ENCODE data around the gene SLCO1B3. TPM values are rescaled to one million over a fixed set of nuclear protein-coding genes. Genes with fewer than 3 reads are reported as not detected.

Gene SLCO1B3
- total RNA-seq, 1 donor from 2014 or later = not detected

DNA sequence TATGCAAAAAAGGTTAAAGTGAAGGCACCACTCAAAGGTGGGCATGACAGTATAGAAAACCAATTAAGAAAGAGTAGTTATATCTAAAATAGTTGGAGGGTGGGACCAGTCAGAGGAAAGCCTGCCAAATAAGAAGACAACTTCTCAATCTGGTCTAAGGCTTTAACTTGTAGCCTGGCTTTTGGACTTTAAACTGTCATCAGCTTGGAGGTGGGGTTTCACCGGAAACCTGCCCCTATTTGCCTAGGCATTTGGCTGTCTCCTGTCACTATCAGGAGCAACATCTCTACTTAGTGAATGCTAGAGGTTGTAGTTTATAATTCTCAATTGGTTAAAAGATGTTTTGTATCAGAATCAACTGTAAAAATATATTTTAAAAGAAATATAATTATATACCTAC, 107.3 kb downstream of the SLCO1B3 start:
- no peak for DNase-seq (ENCODE audit: low spot score)
- H3K4me3 Mint-ChIP-seq = no peak overlapping the region
- no peaks in the 10 kb centered on the region for H3K36me3 Mint-ChIP-seq (ENCODE audit: low read depth)
- no peaks in the 10 kb centered on the region for H3K27me3 Mint-ChIP-seq (ENCODE audit: insufficient read depth)
- H3K27ac Mint-ChIP-seq = no peak overlapping the region
- no peaks in the 10 kb centered on the region for H3K4me1 Mint-ChIP-seq (ENCODE audit: low read depth)
- intact Hi-C loops (cut with micrococcal nuclease) = no loop called here
- H3K9me3 Mint-ChIP-seq = no peaks in the 10 kb centered on the region

DNA sequence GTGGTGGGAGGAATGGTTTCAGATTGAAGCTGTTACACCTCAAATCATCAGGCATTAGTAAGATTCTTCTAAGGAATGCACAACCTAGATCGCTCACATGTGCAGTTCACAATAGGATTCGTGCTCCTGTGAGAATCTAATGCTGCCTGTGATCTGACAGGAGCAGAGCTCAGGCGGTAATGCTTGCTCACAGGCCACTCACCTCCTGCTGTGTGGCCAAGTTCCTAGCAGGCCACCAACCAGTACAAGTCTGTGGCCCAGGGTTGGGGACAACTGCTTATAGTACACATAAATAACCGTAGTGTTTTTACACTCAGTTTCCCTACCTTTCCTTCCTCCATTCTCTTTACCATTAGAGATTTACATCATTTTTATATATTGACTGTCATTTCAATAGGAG, 121.4 kb downstream of the SLCO1B3 start:
- Mint-ChIP-seq H3K9me3 (no peaks in the 10 kb centered on the region), H3K27ac (no peak overlapping the region), H3K4me3 (no peak overlapping the region), H3K36me3 (ENCODE audit: low read depth) (no peaks in the 10 kb centered on the region), H3K27me3 (ENCODE audit: insufficient read depth) (no peaks in the 10 kb centered on the region), H3K4me1 (ENCODE audit: low read depth) (no peaks in the 10 kb centered on the region)
- DNase-seq (ENCODE audit: low spot score) = no peak
- intact Hi-C loops (cut with micrococcal nuclease) = no loop called here

DNA sequence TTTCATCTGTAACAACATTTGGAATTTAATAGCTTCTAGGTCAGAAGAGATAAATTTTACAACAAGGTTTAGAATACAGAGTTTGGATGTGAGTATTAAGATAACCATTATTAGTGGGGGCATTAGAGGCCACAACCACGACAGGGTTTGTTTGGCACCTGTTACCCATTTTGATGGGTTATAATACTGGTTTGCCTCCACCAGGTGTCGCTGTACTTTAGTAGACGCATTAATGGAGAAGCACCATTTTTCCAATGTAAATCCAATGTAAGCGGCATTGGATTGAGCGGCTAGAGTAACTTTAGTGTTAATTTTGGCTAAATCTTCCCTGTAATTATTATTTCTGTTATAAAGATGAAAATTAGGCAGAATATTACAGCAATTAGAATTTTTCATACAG, 136.2 kb downstream of the SLCO1B3 start:
- H3K4me3 Mint-ChIP-seq = no peak overlapping the region
- H3K27me3 Mint-ChIP-seq (ENCODE audit: insufficient read depth) = no peaks in the 10 kb centered on the region
- no peaks in the 10 kb centered on the region for H3K9me3 Mint-ChIP-seq
- no peak for DNase-seq (ENCODE audit: low spot score)
- H3K36me3 Mint-ChIP-seq (ENCODE audit: low read depth) = no peaks in the 10 kb centered on the region
- H3K27ac Mint-ChIP-seq = no peak overlapping the region
- no peaks in the 10 kb centered on the region for H3K4me1 Mint-ChIP-seq (ENCODE audit: low read depth)
- intact Hi-C loops (cut with micrococcal nuclease) = no loop called here

DNA sequence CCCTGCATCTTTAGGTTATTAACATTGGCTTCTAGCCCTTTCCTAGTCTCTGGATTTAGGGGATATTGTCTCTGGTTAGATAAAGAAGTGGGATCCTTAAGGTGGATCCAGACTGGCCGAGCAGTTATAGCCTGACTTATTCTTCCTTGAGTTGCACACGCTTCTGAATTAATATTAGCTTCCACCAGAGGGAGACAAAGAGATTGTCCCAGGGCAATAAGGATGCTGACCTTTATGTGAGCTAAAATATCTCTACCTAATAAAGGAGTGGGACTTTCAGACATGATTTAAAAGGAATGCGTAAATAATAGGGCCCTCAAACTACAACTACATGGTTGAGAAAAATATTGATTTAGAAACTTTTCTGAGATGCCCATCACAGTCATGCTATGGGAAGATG, 139.7 kb downstream of the SLCO1B3 start:
- no peaks in the 10 kb centered on the region for H3K27me3 Mint-ChIP-seq (ENCODE audit: insufficient read depth)
- H3K4me1 Mint-ChIP-seq (ENCODE audit: low read depth) = no peaks in the 10 kb centered on the region
- DNase-seq (ENCODE audit: low spot score) = no peak
- no peak overlapping the region for H3K4me3 Mint-ChIP-seq
- intact Hi-C loops (cut with micrococcal nuclease) = no loop called here
- no peaks in the 10 kb centered on the region for H3K36me3 Mint-ChIP-seq (ENCODE audit: low read depth)
- H3K27ac Mint-ChIP-seq = no peak overlapping the region
- peaks cover 4% of the 10 kb centered on the region for H3K9me3 Mint-ChIP-seq

DNA sequence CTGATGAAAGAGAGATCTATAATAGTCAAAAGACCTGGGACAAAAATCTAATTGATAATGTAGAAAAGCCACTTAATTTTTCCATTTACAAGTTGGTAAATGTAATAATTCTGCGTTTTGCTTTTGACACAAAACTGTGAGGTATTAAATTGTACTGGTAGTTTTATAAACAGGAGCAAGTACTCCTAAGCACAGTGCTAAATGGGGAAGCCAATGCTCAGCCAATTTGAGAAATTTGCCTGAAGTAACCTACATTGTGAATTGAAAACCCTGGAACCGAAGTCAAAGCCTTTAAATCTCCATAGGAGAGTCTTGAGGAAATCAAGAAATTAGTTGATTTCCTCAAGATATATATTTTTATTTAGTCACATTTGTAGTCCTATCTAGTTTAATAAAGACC, 152.8 kb downstream of the SLCO1B3 start:
- H3K27me3 Mint-ChIP-seq (ENCODE audit: insufficient read depth) = no peaks in the 10 kb centered on the region
- H3K36me3 Mint-ChIP-seq (ENCODE audit: low read depth) = no peaks in the 10 kb centered on the region
- no peak for DNase-seq (ENCODE audit: low spot score)
- no peak overlapping the region for H3K27ac Mint-ChIP-seq
- H3K4me3 Mint-ChIP-seq = no peak overlapping the region
- intact Hi-C loops (cut with micrococcal nuclease) = no loop called here
- no peaks in the 10 kb centered on the region for H3K4me1 Mint-ChIP-seq (ENCODE audit: low read depth)
- H3K9me3 Mint-ChIP-seq = peaks cover under 1% of the 10 kb centered on the region

DNA sequence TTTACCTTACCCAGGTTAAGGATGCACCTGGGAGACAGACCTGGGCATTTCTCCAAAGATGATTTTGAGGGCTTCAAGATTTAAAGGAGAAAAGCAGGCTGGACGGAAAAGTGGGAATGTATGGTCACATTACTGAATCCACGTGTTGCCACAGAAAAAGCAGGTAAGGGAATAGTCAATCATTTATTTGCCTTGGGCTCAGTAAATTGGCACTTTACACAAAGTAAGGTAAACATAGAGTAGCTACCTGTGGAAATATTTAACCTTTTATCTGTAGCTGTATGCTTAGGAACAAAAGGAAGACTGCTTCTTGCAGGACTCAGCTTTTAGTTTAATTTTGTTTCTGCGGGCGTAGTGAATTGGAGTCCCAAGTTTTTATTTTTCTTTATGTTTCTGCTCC, 153.3 kb downstream of the SLCO1B3 start:
- no peak for DNase-seq (ENCODE audit: low spot score)
- Mint-ChIP-seq H3K4me3 (no peak overlapping the region), H3K4me1 (ENCODE audit: low read depth) (no peaks in the 10 kb centered on the region), H3K27me3 (ENCODE audit: insufficient read depth) (no peaks in the 10 kb centered on the region), H3K27ac (no peak overlapping the region), H3K36me3 (ENCODE audit: low read depth) (no peaks in the 10 kb centered on the region), H3K9me3 (no peaks in the 10 kb centered on the region)
- intact Hi-C loops (cut with micrococcal nuclease) = no loop called here

Other genes starting within 250 kb of the SLCO1B3 start
- gene SLCO1C1, start 115.4 kb upstream of the SLCO1B3 start, total RNA-seq = not detected in 2 replicates